Skeletal muscle cell (primary cell): ENCODE results near the gene FXYD3.
"Not testable (repeated sequence)": the region's sequence is repeated elsewhere in the genome, so short reads cannot be mapped to it uniquely, and the experiment has no call there.

Experiments
- DNase-seq: peaks from one replicate; pipeline ENCODE4 v3.0.0-alpha.2; 2010; ENCODE audit warnings: low read depth
- H3K4me3 ChIP-seq: 2 replicates; pipeline ENCODE4 v1.5.1; 2011; ENCODE audit warnings: low read depth, mild to moderate bottlenecking, control low read depth, low read length, moderate library complexity

FXYD3 gene

DNA sequence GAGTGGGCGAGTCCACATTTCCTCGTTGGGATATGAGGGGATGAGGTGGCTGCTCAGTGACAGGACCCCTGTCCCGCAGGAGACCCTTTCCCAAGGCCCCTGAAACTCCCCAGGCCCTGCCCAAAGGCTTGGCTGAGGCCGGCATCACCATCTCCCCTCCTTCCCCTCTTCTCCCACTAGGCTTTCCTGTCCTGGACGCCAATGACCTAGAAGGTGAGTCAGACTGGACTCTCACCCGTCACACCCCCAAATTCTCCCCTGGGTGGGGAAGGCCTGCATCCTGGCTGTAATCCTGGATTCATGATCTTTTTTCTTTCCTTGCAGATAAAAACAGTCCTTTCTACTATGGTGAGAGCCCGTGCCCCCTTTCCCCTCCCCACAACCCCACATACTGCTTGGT, 5.3 kb downstream of the FXYD3 start:
- DNase-seq = no peak
- no peak overlapping the region for H3K4me3 ChIP-seq

GRCh38 chr19:35122687-35123551, 7.3 kb downstream of the FXYD3 start:
- H3K4me3 ChIP-seq = no peak overlapping the region
- DNase-seq = no peak

- no peak overlapping the region for H3K4me3 ChIP-seq
- DNase-seq = no peak
These were observed 8.0 kb downstream of the FXYD3 start for GRCh38 chr19:35123573-35123972.

DNA sequence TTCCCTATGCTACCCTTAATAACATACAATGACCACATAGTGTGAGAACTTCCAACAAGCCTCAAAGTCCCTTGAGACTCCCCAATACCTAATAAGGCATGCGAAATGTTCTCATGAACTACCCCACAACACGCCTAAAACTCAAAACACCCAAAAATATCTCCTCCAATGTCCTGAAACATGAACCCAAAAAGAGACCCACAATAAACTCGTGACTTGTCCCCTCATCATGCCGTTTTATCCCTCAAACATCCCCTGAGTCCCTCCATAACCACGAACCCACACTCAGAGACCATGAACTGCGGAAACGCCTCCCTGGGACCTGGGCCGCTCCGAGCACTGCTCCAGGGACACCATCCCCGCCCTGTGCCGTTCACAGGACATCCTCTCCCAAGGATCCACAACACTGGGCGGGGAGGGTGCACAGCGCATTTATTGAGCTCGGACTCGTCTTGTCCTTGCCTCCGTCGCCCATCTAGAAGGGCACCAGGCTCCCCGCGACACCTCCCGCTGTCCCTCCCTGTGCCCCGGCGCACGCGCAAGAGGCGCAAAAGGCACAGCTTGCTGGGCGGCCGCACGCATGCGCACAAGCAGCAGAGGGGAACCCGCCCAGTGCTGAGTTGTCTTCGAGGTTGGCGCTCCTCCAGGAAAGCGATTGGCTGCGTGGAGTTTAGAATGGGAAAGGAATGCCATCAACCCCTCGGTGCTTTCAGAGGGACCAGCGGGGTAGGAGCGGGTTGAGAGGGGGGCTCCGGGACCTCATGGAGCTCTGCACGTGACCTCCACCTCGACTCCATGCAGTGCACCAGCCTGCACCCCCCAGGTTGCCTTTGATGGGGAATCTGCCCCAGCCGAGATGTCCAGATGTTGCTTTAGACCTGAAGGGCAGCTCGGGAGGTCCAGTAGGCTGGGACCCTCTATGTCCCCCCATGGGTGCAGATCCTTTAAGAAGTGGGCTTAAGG, 8.8 kb downstream of the FXYD3 start:
- DNase-seq = peak; percentile 71

DNA sequence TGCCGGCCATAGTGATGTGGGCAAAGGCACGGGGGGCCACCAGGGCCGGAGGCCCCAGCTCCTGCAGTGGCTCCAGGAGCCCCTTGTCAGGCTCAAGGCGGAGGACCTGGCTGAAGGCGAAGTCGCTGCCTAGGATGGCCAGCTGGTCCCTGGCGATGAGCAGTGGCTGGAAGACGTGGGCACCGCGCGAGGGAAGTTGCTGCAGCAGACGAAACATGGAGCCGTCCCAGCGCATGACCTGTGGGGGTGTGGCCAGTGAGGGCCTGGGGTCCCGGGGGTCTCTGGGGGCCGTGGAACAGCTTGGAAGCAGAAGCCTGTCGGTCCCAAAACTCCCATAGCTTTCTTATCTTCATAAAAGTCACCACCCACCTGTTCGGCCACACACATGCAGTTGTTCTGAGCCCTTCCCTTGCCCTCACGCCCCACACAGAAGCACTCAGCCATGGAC, 9.7 kb downstream of the FXYD3 start:
- no peak for DNase-seq

More for the DNA sequence above, 8.8 kb downstream of the FXYD3 start:
- H3K4me3 ChIP-seq = peak overlapping the region; percentile 65

GRCh38 chr19:35125749-35126623, 10.4 kb downstream of the FXYD3 start:
- no peak overlapping the region for H3K4me3 ChIP-seq
- no peak for DNase-seq

More for the DNA sequence above, 9.7 kb downstream of the FXYD3 start:
- H3K4me3 ChIP-seq = no peak overlapping the region

GRCh38 chr19:35126624-35126959, 11.0 kb downstream of the FXYD3 start:
- no peak for DNase-seq
- no peak overlapping the region for H3K4me3 ChIP-seq

DNA sequence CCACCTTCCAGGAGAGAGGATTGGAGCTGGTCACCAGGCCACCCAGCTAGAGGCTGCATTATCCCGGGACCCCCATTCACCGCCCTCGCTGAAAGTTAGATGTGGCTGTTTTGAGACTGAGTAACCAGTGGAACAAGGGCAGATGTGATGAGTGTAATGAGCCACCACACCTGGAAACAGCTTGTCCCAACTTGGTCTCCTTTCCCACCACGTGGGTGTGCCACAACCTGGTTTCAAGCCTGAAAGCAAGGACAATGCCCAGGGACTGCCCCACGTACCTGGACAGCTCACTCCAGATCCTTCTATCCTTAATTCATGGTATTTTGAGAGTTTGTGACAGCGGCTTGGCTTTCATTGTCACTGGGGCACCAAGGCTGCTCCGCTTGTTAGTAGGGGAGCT, 12.2 kb downstream of the FXYD3 start:
- DNase-seq = no peak
- no peak overlapping the region for H3K4me3 ChIP-seq

DNA sequence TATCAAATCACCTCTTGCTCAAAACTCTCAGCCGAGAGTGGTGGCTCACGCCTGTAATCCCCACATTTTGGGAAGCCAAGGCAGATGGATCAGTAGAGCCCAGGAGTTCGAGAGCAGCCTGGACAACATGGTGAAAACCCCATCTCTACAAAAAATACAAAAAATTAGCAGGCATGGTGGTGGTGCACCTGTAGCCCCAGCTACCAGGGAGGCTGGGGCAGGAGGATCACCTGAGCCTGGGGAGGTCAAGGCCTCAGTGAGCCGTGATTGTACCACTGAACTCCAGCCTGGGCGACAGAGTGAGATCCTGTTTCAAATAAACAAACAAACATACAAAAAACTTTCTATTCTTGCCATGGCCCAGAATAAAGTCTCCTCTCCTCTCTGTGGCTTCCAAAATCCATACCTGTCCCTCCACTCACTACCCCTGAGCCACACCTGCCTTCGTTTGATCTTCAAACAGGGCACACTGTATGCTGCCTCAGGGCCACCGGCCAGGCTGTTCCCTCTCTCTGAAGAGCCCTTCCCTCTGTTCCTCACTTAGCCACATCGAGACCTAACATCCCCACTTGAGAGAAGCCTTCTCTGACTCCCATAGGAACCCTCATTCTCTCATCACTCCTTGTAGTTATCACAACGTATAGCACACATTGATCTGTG, 12.9 kb downstream of the FXYD3 start:
- no peak for DNase-seq
- no peak overlapping the region for H3K4me3 ChIP-seq

DNA sequence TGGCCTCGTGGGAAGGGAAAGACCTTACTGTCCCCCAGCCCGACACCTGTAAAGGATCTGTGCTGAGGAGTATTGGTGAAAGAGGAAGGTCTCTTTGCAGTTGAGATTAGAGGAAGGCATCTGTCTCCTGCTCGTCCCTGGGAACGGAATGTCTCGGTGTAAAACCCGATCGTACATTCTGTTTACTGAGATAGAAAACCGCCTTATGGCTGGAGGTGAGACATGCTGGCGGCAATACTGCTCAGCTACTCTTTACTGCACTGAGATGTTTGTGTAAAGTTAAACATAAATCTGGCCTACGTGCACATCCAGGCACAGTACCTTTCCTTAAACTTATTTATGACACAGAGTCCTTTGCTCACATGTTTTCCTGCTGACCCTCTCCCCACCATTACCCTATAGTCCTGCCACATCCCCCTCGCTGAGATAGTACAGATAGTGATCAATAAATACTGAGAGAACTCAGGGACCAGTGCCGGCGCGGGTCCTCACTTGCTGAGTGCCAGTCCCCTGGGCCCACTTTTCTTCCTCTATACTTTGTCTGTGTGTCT, 14.2 kb downstream of the FXYD3 start:
- H3K4me3 ChIP-seq, DNase-seq: not testable (repeated sequence)

- no peak overlapping the region for H3K4me3 ChIP-seq
- no peak for DNase-seq
These were observed 15.4 kb downstream of the FXYD3 start for GRCh38 chr19:35130761-35131720.

DNA sequence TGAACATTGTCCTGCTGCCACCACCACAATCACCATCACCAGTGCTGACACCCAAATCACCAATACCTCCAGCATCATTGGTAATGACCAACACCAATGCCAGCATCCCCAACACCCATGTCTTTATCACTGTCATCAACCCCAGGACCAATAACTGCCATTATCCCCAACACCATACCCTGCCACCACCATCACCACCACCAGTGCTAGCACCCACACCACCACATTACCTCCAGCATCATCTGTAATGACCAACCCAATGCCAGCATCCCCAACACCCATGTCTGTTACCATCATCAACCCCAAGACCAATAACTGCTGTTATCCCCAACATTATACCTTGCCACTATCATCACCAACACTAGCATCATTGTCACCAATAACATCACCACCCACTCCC, 16.6 kb downstream of the FXYD3 start:
- no peak overlapping the region for H3K4me3 ChIP-seq
- no peak for DNase-seq

DNA sequence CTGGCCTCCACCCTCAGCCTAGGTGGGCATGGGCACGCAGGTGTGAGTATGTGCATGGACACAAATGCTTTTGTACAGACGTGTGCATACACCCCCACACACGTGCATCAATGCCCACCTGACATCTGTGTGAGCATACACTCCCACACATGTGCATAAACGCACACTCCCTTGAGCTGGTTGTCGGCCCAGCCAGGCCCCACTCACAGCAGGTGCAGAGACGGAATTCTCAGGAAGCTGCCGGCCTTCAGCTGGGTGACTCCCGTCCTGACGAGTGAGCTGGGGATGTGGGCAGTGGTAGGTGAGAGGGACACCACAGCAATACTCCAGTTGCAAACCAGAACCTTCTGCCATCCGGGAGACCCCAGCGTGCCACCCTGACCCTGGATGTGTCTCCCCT, 18.2 kb downstream of the FXYD3 start:
- no peak overlapping the region for H3K4me3 ChIP-seq
- no peak for DNase-seq

DNA sequence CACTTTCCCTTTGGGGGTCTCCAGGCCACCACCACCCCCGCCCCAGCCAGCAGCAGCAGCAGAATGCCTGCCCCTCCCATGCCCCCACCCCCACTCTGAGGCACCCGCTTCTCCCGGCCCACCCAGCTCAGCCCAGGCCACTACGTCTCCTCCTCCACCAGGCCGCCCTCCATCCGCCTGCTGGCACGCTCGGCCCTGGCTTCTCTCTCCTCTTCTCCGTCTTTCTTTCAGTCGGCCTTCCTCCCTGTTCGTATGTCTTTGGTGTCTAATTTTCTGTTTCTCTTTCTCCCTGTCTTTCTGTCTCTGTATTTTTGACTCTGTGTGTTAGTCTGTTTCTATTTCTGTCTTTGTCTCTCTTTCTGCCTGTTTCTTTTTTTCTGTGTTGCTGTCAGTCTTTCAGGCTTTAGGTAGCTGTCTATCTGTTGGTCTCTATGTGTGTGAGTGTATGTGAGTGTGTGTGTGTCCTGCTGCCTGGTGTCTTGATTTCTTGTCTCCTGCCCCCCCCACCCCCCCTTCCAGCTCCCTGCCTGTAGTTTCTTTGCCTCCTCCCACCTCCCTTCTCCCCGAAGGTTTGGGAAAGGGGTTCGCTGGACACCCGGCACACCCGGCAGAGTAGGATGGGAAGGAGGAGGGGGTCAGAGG, 19.1 kb downstream of the FXYD3 start, which contains the start of gene LGI4:
LGI4 (minus strand) TSS at position 459 of the 642 bp plus-strand sequence; CDS start at position 80, 379 bp downstream.
- DNase-seq = no peak
- no peak within 1 kb of the TSS for H3K4me3 ChIP-seq

DNA sequence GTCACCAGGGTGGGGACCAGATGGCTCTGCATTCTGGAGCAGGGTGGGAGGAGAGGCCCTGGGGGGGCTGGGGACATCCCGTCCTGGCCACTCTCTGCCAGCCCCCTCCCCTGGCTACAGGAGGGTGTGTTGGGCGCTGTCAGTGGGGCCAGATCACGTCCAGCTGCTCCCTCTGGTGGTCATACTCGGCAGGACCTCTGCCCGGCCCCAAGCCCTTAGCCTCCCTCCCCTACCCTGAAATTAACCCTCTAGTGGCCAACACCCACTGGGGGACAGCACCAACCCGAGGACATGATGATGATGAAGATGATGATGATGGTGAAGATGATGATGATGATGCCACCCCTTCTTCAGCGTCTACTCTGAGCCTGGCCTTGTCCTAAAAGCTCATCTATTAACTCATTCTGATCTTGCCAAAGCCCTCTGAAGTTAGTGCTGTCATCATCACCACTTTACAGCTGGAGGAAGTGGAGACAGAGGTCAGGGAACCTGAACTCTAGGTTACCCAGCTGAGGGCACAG, 19.8 kb downstream of the FXYD3 start:
- no peak overlapping the region for H3K4me3 ChIP-seq
- no peak for DNase-seq

DNA sequence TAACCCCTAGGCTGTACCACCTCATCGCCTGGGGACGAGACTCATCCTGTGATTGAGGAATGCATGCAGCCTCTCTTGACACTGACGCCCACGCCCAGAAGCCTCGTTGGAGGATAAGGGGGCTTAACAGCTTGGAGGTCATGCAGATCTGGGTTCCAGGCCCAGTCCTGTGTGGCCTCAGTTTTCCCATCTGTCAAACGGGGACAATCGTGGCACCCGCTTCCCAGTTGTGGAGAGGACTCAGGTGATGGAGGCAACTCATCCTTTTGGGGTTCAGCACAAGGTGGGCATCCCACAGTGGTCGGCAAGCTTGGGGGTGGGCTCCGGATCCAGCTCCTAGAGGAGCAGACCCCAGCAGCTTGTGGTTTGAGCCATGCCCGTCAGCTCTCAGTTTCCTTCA, 20.6 kb downstream of the FXYD3 start:
- no peak overlapping the region for H3K4me3 ChIP-seq
- no peak for DNase-seq
